Astrocyte of the cerebellum (primary cell): Measurements from ENCODE around the gene PILRA.
A peak's percentile ranks its signal among the peaks of the same experiment; 100 is the strongest.

Source experiments
- DNase-seq: peaks from one replicate; pipeline ENCODE4 v3.0.0-alpha.2; 2011; ENCODE audit warnings: low read depth
- H3K4me3 ChIP-seq: 2 replicates; pipeline ENCODE4 v1.5.1; 2011; ENCODE audit warnings: mild to moderate bottlenecking, low read depth, low read length, moderate library complexity
- in situ Hi-C: cut with HindIII; loops from 2 replicates; pipeline ENCODE4 v1.10.0; 2017; ENCODE audit warnings: low sequenced_read_pairs
- TF ChIP-seq, protein P1 (sequence below): IDR thresholded peaks from 2 replicates; pipeline ENCODE4 v1.5.1; 2012; ENCODE audit warnings: low read length, low read depth, moderate library complexity, mild to moderate bottlenecking; ENCODE audit errors: missing control alignments

PILRA gene

DNA sequence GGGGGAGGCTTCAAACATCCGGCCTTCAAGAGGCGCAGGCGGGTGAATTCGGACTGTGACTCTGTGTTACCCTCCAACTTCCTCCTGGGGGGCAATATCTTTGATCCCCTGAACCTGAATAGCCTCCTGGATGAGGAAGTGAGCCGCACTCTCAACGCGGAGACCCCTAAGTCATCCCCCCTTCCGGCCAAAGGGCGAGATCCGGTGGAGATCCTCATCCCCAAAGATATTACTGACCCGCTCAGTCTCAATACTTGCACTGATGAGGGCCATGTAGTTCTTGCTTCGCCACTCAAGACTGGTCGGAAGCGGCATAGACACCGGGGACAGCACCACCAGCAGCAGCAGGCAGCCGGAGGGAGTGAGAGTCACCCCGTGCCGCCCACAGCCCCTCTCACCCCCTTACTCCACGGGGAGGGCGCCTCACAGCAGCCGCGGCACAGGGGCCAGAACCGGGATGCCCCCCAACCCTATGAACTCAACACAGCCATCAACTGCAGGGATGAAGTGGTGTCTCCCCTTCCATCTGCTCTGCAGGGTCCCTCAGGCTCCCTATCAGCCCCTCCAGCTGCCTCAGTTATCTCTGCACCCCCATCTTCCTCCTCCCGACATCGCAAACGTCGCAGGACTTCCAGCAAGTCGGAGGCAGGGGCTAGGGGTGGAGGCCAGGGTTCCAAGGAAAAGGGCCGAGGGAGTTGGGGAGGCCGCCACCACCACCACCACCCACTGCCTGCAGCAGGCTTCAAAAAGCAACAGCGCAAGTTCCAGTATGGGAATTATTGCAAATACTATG lies 57.4 kb downstream of the PILRA start:
- TF ChIP-seq, protein P1, sequence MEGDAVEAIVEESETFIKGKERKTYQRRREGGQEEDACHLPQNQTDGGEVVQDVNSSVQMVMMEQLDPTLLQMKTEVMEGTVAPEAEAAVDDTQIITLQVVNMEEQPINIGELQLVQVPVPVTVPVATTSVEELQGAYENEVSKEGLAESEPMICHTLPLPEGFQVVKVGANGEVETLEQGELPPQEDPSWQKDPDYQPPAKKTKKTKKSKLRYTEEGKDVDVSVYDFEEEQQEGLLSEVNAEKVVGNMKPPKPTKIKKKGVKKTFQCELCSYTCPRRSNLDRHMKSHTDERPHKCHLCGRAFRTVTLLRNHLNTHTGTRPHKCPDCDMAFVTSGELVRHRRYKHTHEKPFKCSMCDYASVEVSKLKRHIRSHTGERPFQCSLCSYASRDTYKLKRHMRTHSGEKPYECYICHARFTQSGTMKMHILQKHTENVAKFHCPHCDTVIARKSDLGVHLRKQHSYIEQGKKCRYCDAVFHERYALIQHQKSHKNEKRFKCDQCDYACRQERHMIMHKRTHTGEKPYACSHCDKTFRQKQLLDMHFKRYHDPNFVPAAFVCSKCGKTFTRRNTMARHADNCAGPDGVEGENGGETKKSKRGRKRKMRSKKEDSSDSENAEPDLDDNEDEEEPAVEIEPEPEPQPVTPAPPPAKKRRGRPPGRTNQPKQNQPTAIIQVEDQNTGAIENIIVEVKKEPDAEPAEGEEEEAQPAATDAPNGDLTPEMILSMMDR, result no peak
- H3K4me3 ChIP-seq, result peak overlapping the region; percentile 65
- DNase-seq, result no peak
- in situ Hi-C loops, result no loop called here

DNA sequence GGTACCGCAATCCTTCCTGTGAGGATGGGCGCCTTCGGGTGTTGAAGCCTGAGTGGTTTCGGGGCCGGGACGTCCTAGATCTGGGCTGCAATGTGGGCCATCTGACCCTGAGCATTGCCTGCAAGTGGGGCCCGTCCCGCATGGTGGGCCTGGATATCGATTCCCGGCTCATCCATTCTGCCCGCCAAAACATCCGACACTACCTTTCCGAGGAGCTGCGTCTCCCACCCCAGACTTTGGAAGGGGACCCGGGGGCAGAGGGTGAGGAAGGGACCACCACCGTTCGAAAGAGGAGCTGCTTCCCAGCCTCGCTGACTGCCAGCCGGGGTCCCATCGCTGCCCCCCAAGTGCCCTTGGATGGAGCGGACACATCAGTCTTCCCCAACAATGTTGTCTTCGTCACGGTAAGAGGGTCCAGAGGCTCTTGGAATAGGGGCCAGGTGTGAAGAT lies 58.0 kb downstream of the PILRA start:
- no peak for DNase-seq
- TF ChIP-seq, protein P1, result no peak
- in situ Hi-C loops, result no loop called here
- H3K4me3 ChIP-seq, result peak overlapping the region; percentile 65

- DNase-seq, result no peak
- no peak overlapping the region for H3K4me3 ChIP-seq
- in situ Hi-C loops, result no loop called here
- TF ChIP-seq, protein P1, result no peak
Measured at GRCh38 chr7:100432053-100432452, 58.8 kb downstream of the PILRA start.

DNA sequence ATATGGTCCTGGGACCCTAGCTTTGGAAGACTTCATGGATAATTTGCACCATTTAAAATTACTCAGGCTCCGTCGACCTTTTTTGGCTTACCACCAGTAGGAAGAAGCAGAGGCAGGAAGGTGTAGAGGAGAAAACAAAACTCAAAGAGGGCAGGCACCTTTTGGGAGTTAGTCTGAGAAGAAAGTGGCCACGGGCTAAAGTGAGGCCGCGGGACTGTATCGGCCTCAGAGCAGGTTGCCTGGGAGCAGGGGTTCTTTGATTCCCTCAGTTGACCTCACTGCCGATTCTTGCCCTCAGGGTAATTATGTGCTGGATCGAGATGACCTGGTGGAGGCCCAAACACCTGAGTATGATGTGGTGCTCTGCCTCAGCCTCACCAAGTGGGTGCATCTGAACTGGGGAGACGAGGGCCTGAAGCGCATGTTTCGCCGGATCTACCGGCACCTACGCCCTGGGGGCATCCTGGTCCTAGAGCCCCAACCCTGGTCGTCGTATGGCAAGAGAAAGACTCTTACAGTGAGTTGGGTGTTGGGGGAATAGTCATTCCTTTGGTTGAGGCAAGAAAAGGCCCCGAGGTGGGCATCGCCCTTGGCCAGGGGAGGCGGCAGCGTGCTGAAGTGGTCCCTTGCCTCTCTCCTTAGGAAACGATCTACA lies 59.5 kb downstream of the PILRA start:
- DNase-seq, result no peak
- no peak overlapping the region for H3K4me3 ChIP-seq
- in situ Hi-C loops, result no loop called here
- TF ChIP-seq, protein P1, result no peak

GRCh38 chr7:100433276-100433591 lies 59.9 kb downstream of the PILRA start:
- in situ Hi-C loops, result no loop called here
- TF ChIP-seq, protein P1, result no peak
- DNase-seq, result no peak
- H3K4me3 ChIP-seq, result no peak overlapping the region

GRCh38 chr7:100433592-100434296 lies 60.5 kb downstream of the PILRA start:
- in situ Hi-C loops, result no loop called here
- H3K4me3 ChIP-seq, result no peak overlapping the region
- no peak for DNase-seq
- TF ChIP-seq, protein P1, result no peak
